ENCODE results near the gene RNLS. TPM values are rescaled to one million over a fixed set of nuclear protein-coding genes. Genes with fewer than 3 reads are reported as not detected.

RNLS gene
- total RNA-seq, 2 experiments from 2014 or later = 4.0 to 4.4 TPM

GRCh38 chr10:88299787-88300186 is 283.3 kb downstream of the RNLS start:
- CTCF ChIA-PET = interaction anchor here (2.1 kb wide), 1 partner anchor 14 kb away, joined by 5 read pairs; no protein-coding TSS in a partner anchor
- no peak for DNase-seq
- H3K27ac Mint-ChIP-seq = no peak overlapping the region
- intact Hi-C loops (cut with micrococcal nuclease) = no loop called here
- H3K4me1 Mint-ChIP-seq (ENCODE audit: low read depth) = peaks cover 6% of the 10 kb centered on the region
- no peaks in the 10 kb centered on the region for H3K9me3 Mint-ChIP-seq
- H3K36me3 Mint-ChIP-seq (ENCODE audit: low read depth) = no peaks in the 10 kb centered on the region
- no peaks in the 10 kb centered on the region for H3K27me3 Mint-ChIP-seq (ENCODE audit: low read depth)
- H3K4me3 Mint-ChIP-seq = no peak overlapping the region

GRCh38 chr10:88297103-88297502 is 286.0 kb downstream of the RNLS start:
- H3K4me1 Mint-ChIP-seq (ENCODE audit: low read depth) = peaks cover 12% of the 10 kb centered on the region
- no peak overlapping the region for H3K4me3 Mint-ChIP-seq
- intact Hi-C loops (cut with micrococcal nuclease) = no loop called here
- H3K36me3 Mint-ChIP-seq (ENCODE audit: low read depth) = no peaks in the 10 kb centered on the region
- CTCF ChIA-PET = no interaction called here
- no peak overlapping the region for H3K27ac Mint-ChIP-seq
- DNase-seq = no peak
- no peaks in the 10 kb centered on the region for H3K9me3 Mint-ChIP-seq
- H3K27me3 Mint-ChIP-seq (ENCODE audit: low read depth) = no peaks in the 10 kb centered on the region

- DNase-seq = no peak
- Mint-ChIP-seq H3K9me3 (no peaks in the 10 kb centered on the region), H3K36me3 (ENCODE audit: low read depth) (no peaks in the 10 kb centered on the region), H3K27me3 (ENCODE audit: low read depth) (no peaks in the 10 kb centered on the region), H3K4me1 (ENCODE audit: low read depth) (peaks cover 6% of the 10 kb centered on the region), H3K4me3 (no peak overlapping the region), H3K27ac (no peak overlapping the region)
- intact Hi-C loops (cut with micrococcal nuclease) = no loop called here
- CTCF ChIA-PET = no interaction called here
Observed at GRCh38 chr10:88293651-88294230, 289.4 kb downstream of the RNLS start.

GRCh38 chr10:88293073-88293472 is 290.0 kb downstream of the RNLS start:
- no peak for DNase-seq
- intact Hi-C loops (cut with micrococcal nuclease) = no loop called here
- Mint-ChIP-seq H3K27ac (no peak overlapping the region), H3K4me3 (no peak overlapping the region), H3K27me3 (ENCODE audit: low read depth) (no peaks in the 10 kb centered on the region), H3K9me3 (no peaks in the 10 kb centered on the region), H3K36me3 (ENCODE audit: low read depth) (no peaks in the 10 kb centered on the region), H3K4me1 (ENCODE audit: low read depth) (peaks cover 6% of the 10 kb centered on the region)
- CTCF ChIA-PET = no interaction called here

GRCh38 chr10:88292185-88292514 is 291.0 kb downstream of the RNLS start:
- intact Hi-C loops (cut with micrococcal nuclease) = no loop called here
- no peaks in the 10 kb centered on the region for H3K27me3 Mint-ChIP-seq (ENCODE audit: low read depth)
- no peaks in the 10 kb centered on the region for H3K9me3 Mint-ChIP-seq
- H3K4me1 Mint-ChIP-seq (ENCODE audit: low read depth) = peaks cover 6% of the 10 kb centered on the region
- H3K27ac Mint-ChIP-seq = no peak overlapping the region
- no peaks in the 10 kb centered on the region for H3K36me3 Mint-ChIP-seq (ENCODE audit: low read depth)
- no peak overlapping the region for H3K4me3 Mint-ChIP-seq
- no peak for DNase-seq
- CTCF ChIA-PET = no interaction called here

- CTCF ChIA-PET = no interaction called here
Observed at GRCh38 chr10:88291289-88292184, 291.6 kb downstream of the RNLS start.

GRCh38 chr10:88289342-88289741 is 293.8 kb downstream of the RNLS start:
- Mint-ChIP-seq H3K4me3 (no peak overlapping the region), H3K4me1 (ENCODE audit: low read depth) (peaks cover 6% of the 10 kb centered on the region), H3K27ac (no peak overlapping the region), H3K36me3 (ENCODE audit: low read depth) (no peaks in the 10 kb centered on the region), H3K9me3 (no peaks in the 10 kb centered on the region), H3K27me3 (ENCODE audit: low read depth) (no peaks in the 10 kb centered on the region)
- intact Hi-C loops (cut with micrococcal nuclease) = no loop called here
- DNase-seq = no peak
- CTCF ChIA-PET = no interaction called here

More at GRCh38 chr10:88291289-88292184, 291.6 kb downstream of the RNLS start:
- Mint-ChIP-seq H3K4me3 (no peak overlapping the region), H3K36me3 (ENCODE audit: low read depth) (no peaks in the 10 kb centered on the region), H3K4me1 (ENCODE audit: low read depth) (peaks cover 6% of the 10 kb centered on the region), H3K9me3 (no peaks in the 10 kb centered on the region), H3K27ac (no peak overlapping the region), H3K27me3 (ENCODE audit: low read depth) (no peaks in the 10 kb centered on the region)
- intact Hi-C loops (cut with micrococcal nuclease) = no loop called here
- no peak for DNase-seq

- Mint-ChIP-seq H3K36me3 (ENCODE audit: low read depth) (no peaks in the 10 kb centered on the region), H3K27me3 (ENCODE audit: low read depth) (no peaks in the 10 kb centered on the region), H3K4me3 (no peak overlapping the region), H3K9me3 (no peaks in the 10 kb centered on the region), H3K4me1 (ENCODE audit: low read depth) (no peaks in the 10 kb centered on the region), H3K27ac (no peak overlapping the region)
- no peak for DNase-seq
- CTCF ChIA-PET = no interaction called here
- intact Hi-C loops (cut with micrococcal nuclease) = no loop called here
Observed at GRCh38 chr10:88288320-88289059, 294.6 kb downstream of the RNLS start.

GRCh38 chr10:88286030-88286429 is 297.1 kb downstream of the RNLS start:
- intact Hi-C loops (cut with micrococcal nuclease) = no loop called here
- Mint-ChIP-seq H3K4me1 (ENCODE audit: low read depth) (peaks cover 11% of the 10 kb centered on the region), H3K27ac (no peak overlapping the region), H3K36me3 (ENCODE audit: low read depth) (no peaks in the 10 kb centered on the region), H3K4me3 (no peak overlapping the region), H3K9me3 (no peaks in the 10 kb centered on the region), H3K27me3 (ENCODE audit: low read depth) (no peaks in the 10 kb centered on the region)
- DNase-seq = no peak
- CTCF ChIA-PET = no interaction called here

- no peak for DNase-seq
- intact Hi-C loops (cut with micrococcal nuclease) = no loop called here
- Mint-ChIP-seq H3K9me3 (peaks cover 3% of the 10 kb centered on the region), H3K27me3 (ENCODE audit: low read depth) (no peaks in the 10 kb centered on the region), H3K36me3 (ENCODE audit: low read depth) (no peaks in the 10 kb centered on the region), H3K4me3 (no peak overlapping the region), H3K4me1 (ENCODE audit: low read depth) (peaks cover 26% of the 10 kb centered on the region), H3K27ac (no peak overlapping the region)
- CTCF ChIA-PET = no interaction called here
Observed at GRCh38 chr10:88281592-88282347, 301.3 kb downstream of the RNLS start.

- CTCF ChIA-PET = interaction anchor here (1.3 kb wide), 1 partner anchor 11 kb away, joined by 3 read pairs; no protein-coding TSS in a partner anchor
- peaks cover 26% of the 10 kb centered on the region for H3K4me1 Mint-ChIP-seq (ENCODE audit: low read depth)
- no peaks in the 10 kb centered on the region for H3K36me3 Mint-ChIP-seq (ENCODE audit: low read depth)
- peaks cover 3% of the 10 kb centered on the region for H3K9me3 Mint-ChIP-seq
- no peak overlapping the region for H3K27ac Mint-ChIP-seq
- H3K4me3 Mint-ChIP-seq = no peak overlapping the region
- no peaks in the 10 kb centered on the region for H3K27me3 Mint-ChIP-seq (ENCODE audit: low read depth)
- intact Hi-C loops (cut with micrococcal nuclease) = no loop called here
- DNase-seq = no peak
Observed at GRCh38 chr10:88280518-88280917, 302.6 kb downstream of the RNLS start.

- intact Hi-C loops (cut with micrococcal nuclease) = no loop called here
- H3K4me1 Mint-ChIP-seq (ENCODE audit: low read depth) = peaks cover 28% of the 10 kb centered on the region
- DNase-seq = no peak
- no peak overlapping the region for H3K27ac Mint-ChIP-seq
- H3K36me3 Mint-ChIP-seq (ENCODE audit: low read depth) = no peaks in the 10 kb centered on the region
- CTCF ChIA-PET = interaction anchor here (0.6 kb wide), 1 partner anchor 512 kb away, joined by 3 read pairs; no protein-coding TSS in a partner anchor
- H3K27me3 Mint-ChIP-seq (ENCODE audit: low read depth) = no peaks in the 10 kb centered on the region
- H3K4me3 Mint-ChIP-seq = no peak overlapping the region
- peaks cover 3% of the 10 kb centered on the region for H3K9me3 Mint-ChIP-seq
Observed at GRCh38 chr10:88278912-88279311, 304.2 kb downstream of the RNLS start.
